Thyroid gland (tissue), 4 donors: ENCODE results near the gene KITLG.

Source experiments
- POLR2A ChIP-seq, 2 donors: fragments of 450-650 bp; IDR thresholded peaks; one replicate each; pipeline ENCODE4 v1.6.1; 2017; ENCODE audit warnings: antibody characterized with exemption in 2 of 2, mild to moderate bottlenecking in 2 of 2, moderate library complexity in 1 of 2
- TF ChIP-seq, protein P1 (sequence below), 6 experiments: fragments of 200-600 bp in 3 of 6; fragments of 450-650 bp in 3 of 6; sonication (generic) in 3 of 6; IDR thresholded peaks; one replicate each; pipeline ENCODE4 v1.5.1; 2016 to 2019; ENCODE audit warnings: antibody characterized with exemption in 6 of 6, mild to moderate bottlenecking in 2 of 6, inconsistent platforms in 1 of 6, moderate library complexity in 1 of 6

DNA sequence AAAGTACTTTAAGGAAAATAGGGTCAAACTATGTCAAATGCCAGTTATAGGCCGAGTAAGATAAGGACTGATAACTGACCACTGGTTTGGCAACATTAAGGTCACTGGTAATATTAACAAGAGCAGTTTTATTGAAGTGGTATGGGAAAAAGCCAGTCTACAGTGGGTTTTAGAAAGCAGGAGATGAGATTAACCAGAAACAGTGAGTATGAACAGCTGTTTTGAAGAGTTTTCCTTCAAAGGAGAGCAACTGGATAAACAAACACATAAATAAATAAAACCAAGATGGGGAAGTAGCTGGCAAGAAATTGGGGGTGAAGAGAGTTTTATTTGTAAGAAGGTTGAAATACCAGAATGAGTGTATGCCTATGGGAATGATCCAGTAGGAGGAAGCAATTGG is 30.3 kb downstream of the KITLG start:
- TF ChIP-seq, protein P1, sequence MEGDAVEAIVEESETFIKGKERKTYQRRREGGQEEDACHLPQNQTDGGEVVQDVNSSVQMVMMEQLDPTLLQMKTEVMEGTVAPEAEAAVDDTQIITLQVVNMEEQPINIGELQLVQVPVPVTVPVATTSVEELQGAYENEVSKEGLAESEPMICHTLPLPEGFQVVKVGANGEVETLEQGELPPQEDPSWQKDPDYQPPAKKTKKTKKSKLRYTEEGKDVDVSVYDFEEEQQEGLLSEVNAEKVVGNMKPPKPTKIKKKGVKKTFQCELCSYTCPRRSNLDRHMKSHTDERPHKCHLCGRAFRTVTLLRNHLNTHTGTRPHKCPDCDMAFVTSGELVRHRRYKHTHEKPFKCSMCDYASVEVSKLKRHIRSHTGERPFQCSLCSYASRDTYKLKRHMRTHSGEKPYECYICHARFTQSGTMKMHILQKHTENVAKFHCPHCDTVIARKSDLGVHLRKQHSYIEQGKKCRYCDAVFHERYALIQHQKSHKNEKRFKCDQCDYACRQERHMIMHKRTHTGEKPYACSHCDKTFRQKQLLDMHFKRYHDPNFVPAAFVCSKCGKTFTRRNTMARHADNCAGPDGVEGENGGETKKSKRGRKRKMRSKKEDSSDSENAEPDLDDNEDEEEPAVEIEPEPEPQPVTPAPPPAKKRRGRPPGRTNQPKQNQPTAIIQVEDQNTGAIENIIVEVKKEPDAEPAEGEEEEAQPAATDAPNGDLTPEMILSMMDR (IDR thresholded peaks at IDR 0.05): no peak
- TF ChIP-seq POLR2A (IDR thresholded peaks at IDR 0.05): no peak
